HG03558 (cell line): ENCODE results near the gene CNNM3.

Experiments used
- ATAC-seq: cut with Tn5 transposase; IDR thresholded peaks from one replicate; pipeline ENCODE4 v1.9.1; 2021; ENCODE audit warnings: moderate number of reproducible peaks; ENCODE audit not compliant: unreplicated experiment; ENCODE audit errors: extremely low read depth

CNNM3 gene

DNA sequence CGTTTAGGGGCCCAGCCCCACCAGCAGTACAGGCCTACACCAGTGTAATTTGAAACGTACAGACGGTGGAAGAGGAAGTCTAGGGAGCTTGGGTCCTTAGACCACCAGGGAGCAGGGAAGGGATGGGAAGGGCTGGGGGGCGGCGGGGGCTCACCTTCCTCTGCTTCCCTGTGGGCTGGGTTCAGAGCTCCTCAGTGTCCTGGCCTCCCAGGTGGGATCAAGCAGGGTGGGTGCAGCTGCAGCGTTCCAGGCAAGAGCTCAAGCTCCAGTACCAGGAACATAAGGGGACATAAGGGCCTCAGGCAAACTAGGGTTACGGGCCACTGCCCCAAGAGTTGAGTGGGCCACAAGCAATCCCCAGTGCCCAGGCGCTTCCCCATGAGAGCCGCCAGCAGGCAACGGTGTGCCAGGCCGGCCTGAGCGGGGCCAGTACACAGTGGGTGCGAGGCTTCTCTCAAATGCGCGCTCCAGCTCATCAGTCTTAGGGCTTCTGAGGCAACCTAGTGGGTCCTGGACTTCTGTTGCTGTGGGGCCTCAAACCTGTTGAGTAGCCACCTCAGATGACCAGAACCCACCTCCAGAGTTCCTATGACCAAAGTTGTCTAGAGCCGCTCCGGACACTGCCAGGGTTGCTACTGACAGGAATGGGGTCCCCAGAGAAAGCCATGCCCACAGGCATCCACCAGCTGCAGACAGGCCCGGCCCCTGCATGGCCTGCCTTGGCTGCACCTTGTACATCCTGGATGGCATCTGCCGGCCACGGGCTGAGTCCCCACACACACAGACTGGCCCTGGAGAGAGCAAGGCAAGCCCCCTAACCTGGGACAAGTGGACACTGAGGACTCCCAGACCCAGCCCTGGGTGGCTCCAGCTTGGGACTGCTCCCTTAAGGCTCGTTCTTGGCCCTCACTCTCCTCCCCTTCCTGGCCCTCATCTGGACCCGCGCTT, 22.6 kb downstream of the CNNM3 start:
- ATAC-seq: no peak

DNA sequence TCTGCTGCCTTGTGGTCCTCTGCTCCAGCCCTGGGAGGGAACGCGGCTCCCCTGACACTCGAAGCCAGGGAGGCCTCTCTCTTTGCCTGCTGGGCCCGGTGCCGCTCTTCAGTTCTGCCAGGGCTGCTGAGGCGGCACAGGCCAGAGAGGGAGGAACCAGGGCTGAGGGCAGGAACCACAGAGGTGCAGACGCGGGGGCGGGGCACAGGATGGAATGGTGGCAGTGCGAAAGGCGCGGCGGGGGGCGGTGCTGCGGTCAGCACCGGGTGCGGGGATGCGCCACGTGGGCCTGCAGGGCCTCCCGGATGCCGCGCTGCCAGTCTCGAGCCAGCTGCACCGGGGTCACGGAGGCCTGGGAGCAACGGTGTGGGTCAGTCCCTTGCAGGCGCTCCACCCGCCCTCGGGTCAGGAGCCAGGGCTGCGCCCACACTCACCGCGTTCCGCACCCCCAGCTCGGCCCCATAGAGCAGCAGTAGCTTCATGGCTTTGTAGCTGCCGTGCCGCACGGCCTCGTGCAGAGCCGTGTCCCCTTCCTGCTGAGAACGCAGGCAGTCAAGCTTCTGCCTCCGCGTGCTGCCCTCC, 23.3 kb downstream of the CNNM3 start:
- no peak for ATAC-seq

GRCh38 chr2:96839875-96840850, 24.1 kb downstream of the CNNM3 start:
- ATAC-seq: no peak

DNA sequence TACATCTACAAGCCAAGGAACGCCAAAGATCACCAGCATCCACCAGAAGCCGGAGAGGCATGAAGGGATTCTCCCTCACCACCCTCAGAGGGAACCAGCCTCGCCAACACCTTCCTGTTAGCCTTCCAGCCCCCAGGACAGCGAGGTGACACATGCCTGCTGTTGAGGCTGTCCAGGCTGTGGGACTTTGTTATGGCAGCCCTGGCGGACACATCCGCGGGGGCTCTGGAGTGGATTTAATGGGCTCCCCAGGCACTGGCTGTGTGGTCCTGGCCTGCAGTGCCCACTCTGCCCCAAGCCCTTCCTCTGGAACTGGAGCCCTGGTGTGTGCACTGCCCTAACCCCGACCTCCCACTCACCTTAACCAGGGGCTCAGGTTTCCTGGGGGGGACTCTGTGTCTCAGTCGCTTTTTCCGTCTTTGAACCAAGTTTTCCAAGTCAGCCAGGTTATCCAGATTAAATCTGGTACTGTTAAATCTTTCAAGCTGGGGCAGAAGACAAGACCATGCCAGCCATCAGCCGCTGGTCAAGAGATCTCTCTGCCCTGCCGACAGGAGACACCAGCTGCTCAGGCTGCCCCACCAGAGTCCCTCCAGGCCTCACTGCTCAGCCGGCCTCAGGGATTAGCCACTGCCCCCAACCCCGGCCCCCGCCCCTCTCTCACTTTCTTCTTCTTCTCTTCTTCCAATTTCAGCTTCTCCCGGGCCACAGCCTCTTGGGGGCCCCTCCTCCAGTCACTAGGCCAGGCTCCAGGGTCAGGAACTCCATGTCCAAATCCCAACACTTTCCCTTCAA, 25.8 kb downstream of the CNNM3 start:
- no peak for ATAC-seq

GRCh38 chr2:96842600-96842999, 26.5 kb downstream of the CNNM3 start:
- ATAC-seq: no peak

- ATAC-seq: no peak
These were observed 27.6 kb downstream of the CNNM3 start, which contains the start of gene ANKRD23 for GRCh38 chr2:96843538-96844268. TSS of gene ANKRD23 (minus strand) at chr2:96844021. CDS start at chr2:96843992, 29 bp downstream.

DNA sequence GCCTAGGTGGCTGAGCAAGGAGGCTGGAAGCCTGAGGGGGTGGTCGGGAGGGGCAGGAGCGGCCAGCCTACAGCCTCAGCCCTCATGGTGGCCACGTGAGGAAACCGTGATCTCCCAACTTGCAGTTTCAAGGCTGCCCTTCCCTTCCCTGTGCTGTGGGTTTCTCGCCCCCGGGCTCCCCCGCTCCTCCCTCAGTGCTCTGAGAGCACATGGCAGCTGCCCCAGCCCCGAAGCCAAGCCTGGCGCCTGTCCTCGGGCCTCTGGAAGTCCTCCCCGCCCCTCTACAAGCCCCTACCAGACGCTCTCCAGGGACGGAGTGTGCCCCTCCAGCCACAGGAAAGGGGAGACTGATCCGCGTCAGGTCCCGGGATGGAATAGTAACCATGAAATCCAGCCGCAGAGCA, 28.3 kb downstream of the CNNM3 start:
- ATAC-seq: no peak

GRCh38 chr2:96846825-96847224, 30.8 kb downstream of the CNNM3 start:
- no peak for ATAC-seq

GRCh38 chr2:96847586-96847985, 31.5 kb downstream of the CNNM3 start:
- ATAC-seq: no peak

DNA sequence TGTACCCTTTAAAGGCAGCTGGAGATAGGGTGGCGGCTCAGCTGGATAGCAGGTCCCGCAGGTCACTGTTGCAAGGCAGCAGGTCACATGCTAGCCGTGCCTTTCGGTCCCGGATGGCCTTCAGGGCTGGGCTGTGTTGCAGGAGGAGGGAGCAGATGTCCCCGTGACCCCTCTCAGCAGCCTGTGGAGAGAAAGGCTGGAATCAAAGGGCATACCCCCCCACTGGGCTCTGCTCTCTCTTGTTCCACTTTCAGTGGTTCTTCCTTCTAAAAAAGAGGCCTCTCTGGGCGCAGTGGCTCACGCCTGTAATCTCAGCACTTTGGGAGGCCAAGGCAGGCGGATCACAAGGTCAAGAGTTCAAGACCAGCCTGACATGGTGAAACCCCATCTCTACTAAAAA, 32.2 kb downstream of the CNNM3 start:
- no peak for ATAC-seq

GRCh38 chr2:96852667-96853066, 36.6 kb downstream of the CNNM3 start:
- ATAC-seq: no peak

DNA sequence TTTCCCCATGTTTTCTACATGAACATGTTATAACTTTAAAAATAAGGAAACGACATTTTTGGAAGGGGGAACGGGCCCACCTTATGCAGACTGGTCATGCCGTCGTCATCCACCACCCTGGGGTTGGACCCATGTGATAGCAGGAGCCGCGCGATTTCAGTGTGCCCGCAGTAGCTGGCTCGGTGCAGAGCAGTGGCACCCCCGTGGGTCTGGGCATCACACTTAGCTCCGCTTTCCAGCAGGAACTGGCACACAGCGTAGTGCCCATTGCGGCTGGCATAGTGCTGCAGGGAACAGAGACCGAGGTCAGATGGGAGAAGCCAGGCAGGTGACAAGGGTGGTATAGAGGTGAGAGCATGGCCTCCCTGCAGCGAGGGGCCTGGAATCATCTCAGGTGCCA, 37.3 kb downstream of the CNNM3 start:
- ATAC-seq: no peak

GRCh38 chr2:96856776-96857666, 41.0 kb downstream of the CNNM3 start:
- peak; percentile 3 for ATAC-seq

DNA sequence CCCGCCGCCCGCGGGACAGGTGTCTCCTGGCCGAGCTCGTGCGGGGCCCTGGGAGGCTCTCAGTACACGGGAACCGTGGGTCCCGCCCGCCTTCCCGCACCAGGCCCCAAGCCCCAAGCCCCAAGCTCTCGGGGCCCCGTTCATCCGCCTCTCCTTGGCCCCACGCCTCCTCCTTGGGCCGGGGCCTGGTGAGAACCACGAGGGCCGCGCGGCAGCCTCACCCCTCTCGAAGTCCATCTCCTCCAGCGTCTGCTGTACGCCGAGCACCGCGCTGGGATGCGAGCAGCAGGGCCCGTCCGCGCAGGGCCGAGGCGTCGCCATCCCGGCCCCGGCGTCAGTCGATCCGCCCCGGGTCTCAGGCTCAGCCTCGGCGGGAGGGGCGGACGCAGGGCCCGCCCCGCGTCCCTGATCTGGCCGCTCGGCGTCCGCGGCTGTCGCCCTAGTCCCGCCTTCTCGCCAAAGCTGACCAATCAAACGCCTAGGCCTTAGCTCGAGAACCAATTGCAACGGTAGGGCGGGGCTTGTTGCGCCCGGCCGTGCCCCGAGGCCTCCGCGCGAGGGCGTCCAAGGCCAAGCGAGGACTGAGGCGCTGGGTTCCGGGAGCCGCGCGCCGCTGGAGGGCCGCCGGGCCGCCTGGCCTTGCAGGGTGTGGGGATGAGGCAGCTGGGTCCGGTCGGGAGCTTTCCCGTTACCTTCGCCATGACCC, 41.8 kb downstream of the CNNM3 start, which contains the start of gene ANKRD39:
Gene ANKRD39 (minus strand): TSS at position 350 of the 706 bp plus-strand sequence. CDS start 29 bp downstream, at position 321.
- ATAC-seq: peak; percentile 82

DNA sequence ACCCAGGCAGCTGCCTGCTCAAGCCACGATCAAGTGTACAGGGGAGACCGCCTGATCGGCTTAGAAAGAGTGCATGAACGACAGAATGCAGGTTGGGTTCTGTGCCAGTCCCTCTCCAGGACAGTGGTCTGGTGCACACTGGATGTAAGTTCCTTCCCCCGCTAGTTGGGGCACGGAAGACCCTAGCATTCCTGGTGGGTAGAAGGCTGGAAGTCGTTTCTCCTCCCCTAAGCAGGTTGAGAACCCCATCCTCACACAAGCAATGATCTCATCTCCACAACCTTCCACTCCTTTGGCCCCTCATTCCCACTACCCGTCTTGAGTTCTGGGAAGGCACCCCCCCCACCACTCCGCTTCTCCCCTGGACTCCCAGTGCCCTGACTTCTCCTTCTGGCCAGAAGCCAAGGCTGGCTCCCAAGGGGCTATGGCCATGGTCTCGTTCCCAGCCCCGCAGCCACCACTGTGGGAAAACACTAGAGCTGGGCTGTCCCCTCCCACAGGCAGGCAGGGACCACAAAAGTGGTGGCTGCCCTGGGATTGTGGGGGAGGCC, 43.1 kb downstream of the CNNM3 start:
- ATAC-seq: no peak

GRCh38 chr2:96859681-96860064, 43.6 kb downstream of the CNNM3 start:
- no peak for ATAC-seq
